Measurements from ENCODE around the gene HS3ST1. TPM values are rescaled to one million over a fixed set of nuclear protein-coding genes. Genes with fewer than 3 reads are reported as not detected.

Gene HS3ST1
- 1.4 TPM for polyA plus RNA-seq
- long read RNA-seq, donor 1: 0 reads
- long read RNA-seq, donor 2, full-length matches to known transcripts: 3 of 3 reads
- long read RNA-seq, donor 2, partial matches to known transcripts: 0 of 3 reads
- long read RNA-seq, donor 2, other reads (novel, unspliced or antisense): 0 of 3 reads
- long read RNA-seq, donor 3: 0 reads
- long read RNA-seq, donor 4, full-length matches to known transcripts: 1 of 1 reads
- long read RNA-seq, donor 4, partial matches to known transcripts: 0 of 1 reads
- long read RNA-seq, donor 4, other reads (novel, unspliced or antisense): 0 of 1 reads
- long read RNA-seq, donor 5, full-length matches to known transcripts: 1 of 1 reads
- long read RNA-seq, donor 5, partial matches to known transcripts: 0 of 1 reads
- long read RNA-seq, donor 5, other reads (novel, unspliced or antisense): 0 of 1 reads
- long read RNA-seq, donor 6, full-length matches to known transcripts: 2 of 2 reads
- long read RNA-seq, donor 6, partial matches to known transcripts: 0 of 2 reads
- long read RNA-seq, donor 6, other reads (novel, unspliced or antisense): 0 of 2 reads
- long read RNA-seq, donor 7: 0 reads
- long read RNA-seq, donor 8, full-length matches to known transcripts: 3 of 3 reads
- long read RNA-seq, donor 8, partial matches to known transcripts: 0 of 3 reads
- long read RNA-seq, donor 8, other reads (novel, unspliced or antisense): 0 of 3 reads
- long read RNA-seq, donor 9, full-length matches to known transcripts: 1 of 1 reads
- long read RNA-seq, donor 9, partial matches to known transcripts: 0 of 1 reads
- long read RNA-seq, donor 9, other reads (novel, unspliced or antisense): 0 of 1 reads
- long read RNA-seq, donor 10, full-length matches to known transcripts: 3 of 3 reads
- long read RNA-seq, donor 10, partial matches to known transcripts: 0 of 3 reads
- long read RNA-seq, donor 10, other reads (novel, unspliced or antisense): 0 of 3 reads
- long read RNA-seq, donor 11, full-length matches to known transcripts: 1 of 1 reads
- long read RNA-seq, donor 11, partial matches to known transcripts: 0 of 1 reads
- long read RNA-seq, donor 11, other reads (novel, unspliced or antisense): 0 of 1 reads

GRCh38 chr4:11428231-11428898 lies at the start of gene HS3ST1:
HS3ST1 (minus strand) TSS chr4:11428894; CDS start chr4:11400005, 28,889 bp downstream.
- Histone ChIP-seq H3K4me3 (ENCODE audit: low read length) (peak within 1 kb of the TSS; percentile 54), H3K9me3 (ENCODE audit: control insufficient read depth, low read depth, low read length) (peaks cover 6% of the 10 kb centered on the region), H3K4me1 (ENCODE audit: control insufficient read depth, insufficient read depth, low read length) (peaks cover 11% of the 10 kb centered on the region), H3K36me3 (ENCODE audit: control insufficient read depth, insufficient read depth, low read length) (no peaks in the 10 kb centered on the region), H3K27me3 (ENCODE audit: control insufficient read depth, insufficient read depth, low read length) (peaks cover 31% of the 10 kb centered on the region), H3K27ac (ENCODE audit: low read length) (peak within 1 kb of the TSS; percentile 57)
- peak in 1 of 2 donors; percentile 68 for DNase-seq
- 0% methylated on average over 4 of the region's 43 CpGs for WGBS (ENCODE audit: insufficient coverage, low lambda C conversion rate)

- no peak overlapping the region for H3K4me3 ChIP-seq (ENCODE audit: low read length)
- no peaks in the 10 kb centered on the region for H3K36me3 ChIP-seq (ENCODE audit: control insufficient read depth, insufficient read depth, low read length)
- WGBS (ENCODE audit: insufficient coverage, low lambda C conversion rate): no CpG with 5 or more reads among the region's 2 CpGs
- DNase-seq: no peak
- no peaks in the 10 kb centered on the region for H3K4me1 ChIP-seq (ENCODE audit: control insufficient read depth, insufficient read depth, low read length)
- no peaks in the 10 kb centered on the region for H3K9me3 ChIP-seq (ENCODE audit: control insufficient read depth, low read depth, low read length)
- no peak overlapping the region for H3K27ac ChIP-seq (ENCODE audit: low read length)
- no peaks in the 10 kb centered on the region for H3K27me3 ChIP-seq (ENCODE audit: control insufficient read depth, insufficient read depth, low read length)
Observed at GRCh38 chr4:11475871-11476270, 47.2 kb upstream of the HS3ST1 start.

GRCh38 chr4:11474146-11474545 lies 45.5 kb upstream of the HS3ST1 start:
- no CpG with 5 or more reads among the region's 1 CpG for WGBS (ENCODE audit: insufficient coverage, low lambda C conversion rate)
- DNase-seq: no peak
- no peak overlapping the region for H3K27ac ChIP-seq (ENCODE audit: low read length)
- no peaks in the 10 kb centered on the region for H3K4me1 ChIP-seq (ENCODE audit: control insufficient read depth, insufficient read depth, low read length)
- H3K4me3 ChIP-seq (ENCODE audit: low read length): no peak overlapping the region
- H3K27me3 ChIP-seq (ENCODE audit: control insufficient read depth, insufficient read depth, low read length): no peaks in the 10 kb centered on the region
- no peaks in the 10 kb centered on the region for H3K9me3 ChIP-seq (ENCODE audit: control insufficient read depth, low read depth, low read length)
- H3K36me3 ChIP-seq (ENCODE audit: control insufficient read depth, insufficient read depth, low read length): no peaks in the 10 kb centered on the region

GRCh38 chr4:11472535-11472934 lies 43.8 kb upstream of the HS3ST1 start:
- Histone ChIP-seq H3K4me1 (ENCODE audit: control insufficient read depth, insufficient read depth, low read length) (no peaks in the 10 kb centered on the region), H3K9me3 (ENCODE audit: control insufficient read depth, low read depth, low read length) (no peaks in the 10 kb centered on the region), H3K27me3 (ENCODE audit: control insufficient read depth, insufficient read depth, low read length) (no peaks in the 10 kb centered on the region), H3K27ac (ENCODE audit: low read length) (no peak overlapping the region), H3K4me3 (ENCODE audit: low read length) (no peak overlapping the region), H3K36me3 (ENCODE audit: control insufficient read depth, insufficient read depth, low read length) (no peaks in the 10 kb centered on the region)
- no peak for DNase-seq
- WGBS (ENCODE audit: insufficient coverage, low lambda C conversion rate): 100% methylated on average over 1 of the region's 3 CpGs

GRCh38 chr4:11471618-11472017 lies 42.9 kb upstream of the HS3ST1 start:
- H3K36me3 ChIP-seq (ENCODE audit: control insufficient read depth, insufficient read depth, low read length): no peaks in the 10 kb centered on the region
- 100% methylated on average over 1 of the region's 4 CpGs for WGBS (ENCODE audit: insufficient coverage, low lambda C conversion rate)
- H3K4me1 ChIP-seq (ENCODE audit: control insufficient read depth, insufficient read depth, low read length): no peaks in the 10 kb centered on the region
- H3K4me3 ChIP-seq (ENCODE audit: low read length): no peak overlapping the region
- no peaks in the 10 kb centered on the region for H3K27me3 ChIP-seq (ENCODE audit: control insufficient read depth, insufficient read depth, low read length)
- no peaks in the 10 kb centered on the region for H3K9me3 ChIP-seq (ENCODE audit: control insufficient read depth, low read depth, low read length)
- DNase-seq: peak in 1 of 2 donors; percentile 13
- H3K27ac ChIP-seq (ENCODE audit: low read length): no peak overlapping the region

- DNase-seq: no peak
- Histone ChIP-seq H3K36me3 (ENCODE audit: control insufficient read depth, insufficient read depth, low read length) (no peaks in the 10 kb centered on the region), H3K4me1 (ENCODE audit: control insufficient read depth, insufficient read depth, low read length) (no peaks in the 10 kb centered on the region), H3K9me3 (ENCODE audit: control insufficient read depth, low read depth, low read length) (no peaks in the 10 kb centered on the region), H3K27ac (ENCODE audit: low read length) (no peak overlapping the region), H3K4me3 (ENCODE audit: low read length) (no peak overlapping the region), H3K27me3 (ENCODE audit: control insufficient read depth, insufficient read depth, low read length) (no peaks in the 10 kb centered on the region)
- WGBS (ENCODE audit: insufficient coverage, low lambda C conversion rate): no CpG with 5 or more reads among the region's 3 CpGs
Observed at GRCh38 chr4:11471046-11471441, 42.4 kb upstream of the HS3ST1 start.

GRCh38 chr4:11470438-11471045 lies 41.8 kb upstream of the HS3ST1 start:
- no peak for DNase-seq
- Histone ChIP-seq H3K9me3 (ENCODE audit: control insufficient read depth, low read depth, low read length) (peaks cover 1% of the 10 kb centered on the region), H3K4me3 (ENCODE audit: low read length) (no peak overlapping the region), H3K4me1 (ENCODE audit: control insufficient read depth, insufficient read depth, low read length) (no peaks in the 10 kb centered on the region), H3K27me3 (ENCODE audit: control insufficient read depth, insufficient read depth, low read length) (no peaks in the 10 kb centered on the region), H3K36me3 (ENCODE audit: control insufficient read depth, insufficient read depth, low read length) (no peaks in the 10 kb centered on the region), H3K27ac (ENCODE audit: low read length) (no peak overlapping the region)
- 100% methylated on average over 1 of the region's 4 CpGs for WGBS (ENCODE audit: insufficient coverage, low lambda C conversion rate)

GRCh38 chr4:11469650-11470437 lies 41.1 kb upstream of the HS3ST1 start:
- WGBS (ENCODE audit: insufficient coverage, low lambda C conversion rate): 92% methylated on average over 2 of the region's 8 CpGs
- DNase-seq: no peak

GRCh38 chr4:11468901-11469300 lies 40.2 kb upstream of the HS3ST1 start:
- WGBS (ENCODE audit: insufficient coverage, low lambda C conversion rate): 100% methylated on average over 1 of the region's 4 CpGs
- no peak for DNase-seq
- Histone ChIP-seq H3K4me3 (ENCODE audit: low read length) (no peak overlapping the region), H3K27ac (ENCODE audit: low read length) (no peak overlapping the region), H3K4me1 (ENCODE audit: control insufficient read depth, insufficient read depth, low read length) (no peaks in the 10 kb centered on the region), H3K36me3 (ENCODE audit: control insufficient read depth, insufficient read depth, low read length) (no peaks in the 10 kb centered on the region), H3K27me3 (ENCODE audit: control insufficient read depth, insufficient read depth, low read length) (no peaks in the 10 kb centered on the region), H3K9me3 (ENCODE audit: control insufficient read depth, low read depth, low read length) (peaks cover 2% of the 10 kb centered on the region)

More at GRCh38 chr4:11469650-11470437, 41.1 kb upstream of the HS3ST1 start:
- H3K36me3 ChIP-seq (ENCODE audit: control insufficient read depth, insufficient read depth, low read length): no peaks in the 10 kb centered on the region
- H3K9me3 ChIP-seq (ENCODE audit: control insufficient read depth, low read depth, low read length): peaks cover 2% of the 10 kb centered on the region
- H3K27ac ChIP-seq (ENCODE audit: low read length): no peak overlapping the region
- H3K4me1 ChIP-seq (ENCODE audit: control insufficient read depth, insufficient read depth, low read length): no peaks in the 10 kb centered on the region
- no peaks in the 10 kb centered on the region for H3K27me3 ChIP-seq (ENCODE audit: control insufficient read depth, insufficient read depth, low read length)
- H3K4me3 ChIP-seq (ENCODE audit: low read length): no peak overlapping the region

All from large intestine (tissue), 12 donors.